Stimulated activated CD8-positive, alpha-beta memory T cell treated with anti-CD3 and anti-CD28 coated beads, Interleukin-4, amount 100 ng/mL, for 24 hours (primary cell): ENCODE data around the gene VPREB3.
A peak's percentile ranks its signal among the peaks of the same experiment; 100 is the strongest.

Experiments used
- DNase-seq: peaks from one replicate; pipeline ENCODE4 v3.0.0-alpha.2; 2020; ENCODE audit warnings: low read depth

VPREB3 gene

DNA sequence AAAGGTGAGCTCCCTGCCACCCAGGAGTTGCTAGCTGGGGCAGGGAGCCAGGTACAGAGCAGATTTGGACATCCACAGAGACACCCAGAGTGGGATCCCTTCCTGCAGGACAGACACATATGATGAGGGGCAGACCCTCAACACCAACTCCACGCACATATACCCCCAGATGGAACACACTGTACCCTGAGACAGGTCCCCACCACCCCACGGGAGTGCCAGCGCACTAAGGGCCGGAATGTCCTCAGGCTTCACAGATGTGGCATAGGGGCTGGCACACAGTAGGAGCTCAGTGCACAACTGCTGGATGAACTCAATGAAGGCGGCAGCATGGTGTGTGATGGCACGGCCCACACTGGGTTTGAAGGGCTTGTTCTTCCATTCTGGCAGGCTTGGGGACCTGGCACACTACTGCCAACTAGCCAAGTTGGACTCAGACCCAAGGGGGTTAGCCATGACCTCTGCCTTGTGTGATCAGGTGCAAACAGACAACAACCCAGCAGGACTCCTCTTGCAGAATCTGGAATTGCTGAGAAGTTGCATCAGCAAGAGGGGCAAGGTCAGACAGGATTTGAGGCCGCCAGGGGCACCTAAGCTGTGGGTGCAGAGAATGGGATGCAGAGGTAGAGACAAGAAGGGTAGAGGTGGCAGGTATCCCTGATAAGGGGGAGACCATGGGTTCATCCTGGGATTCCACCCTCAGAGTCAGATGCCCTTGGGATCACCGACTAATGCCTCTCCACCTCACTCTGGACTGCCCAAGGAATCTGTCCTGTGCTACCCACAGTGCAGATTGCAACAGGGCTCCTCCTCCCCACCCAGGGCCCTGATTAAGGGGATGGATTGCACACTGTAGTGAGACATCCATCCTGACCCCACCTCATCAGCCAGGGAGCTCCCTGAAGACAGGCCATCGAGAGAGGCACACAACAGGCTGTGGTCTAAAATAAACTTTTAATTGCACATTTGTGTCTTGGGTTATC, 11.0 kb upstream of the VPREB3 start:
- DNase-seq, result no peak

DNA sequence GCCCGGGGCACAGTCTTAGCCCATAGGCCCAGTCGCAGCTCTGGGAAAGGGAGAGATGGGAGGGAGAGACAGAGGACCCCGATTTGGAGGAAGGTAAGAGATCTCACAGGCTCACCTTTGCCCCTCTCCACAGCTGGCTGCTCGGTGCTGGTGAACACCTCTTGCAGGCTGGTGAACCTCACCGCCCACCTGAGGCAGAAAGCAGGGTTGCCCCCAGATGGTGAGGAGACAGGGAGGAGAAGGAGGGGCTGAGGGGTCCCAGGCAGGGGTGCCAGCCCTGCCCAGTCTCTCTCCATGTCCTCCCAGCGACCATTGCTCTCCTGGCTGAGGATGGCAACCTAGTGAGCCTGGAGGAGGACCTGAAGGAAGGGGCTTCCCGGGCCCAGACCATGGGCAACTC, 9.7 kb upstream of the VPREB3 start:
- no peak for DNase-seq

DNA sequence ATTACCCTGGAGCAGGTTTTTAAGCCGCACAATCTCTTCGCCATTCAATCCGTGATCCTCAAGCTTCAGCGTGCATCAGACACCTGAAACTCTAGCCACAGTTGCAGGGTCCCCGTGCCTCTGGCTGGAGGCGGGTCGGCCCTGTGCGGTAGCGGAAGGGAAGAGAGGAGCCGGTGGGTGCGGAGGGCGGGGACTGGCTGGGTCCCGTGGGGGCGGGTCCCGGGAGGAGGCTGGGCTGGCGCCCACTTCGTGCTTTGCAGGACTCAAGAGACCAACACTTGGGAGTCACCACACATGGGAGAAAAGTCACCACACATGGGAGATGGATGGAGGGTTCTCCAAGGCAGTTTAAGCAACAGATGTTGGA, 9.3 kb upstream of the VPREB3 start:
- peak; percentile 49 for DNase-seq

DNA sequence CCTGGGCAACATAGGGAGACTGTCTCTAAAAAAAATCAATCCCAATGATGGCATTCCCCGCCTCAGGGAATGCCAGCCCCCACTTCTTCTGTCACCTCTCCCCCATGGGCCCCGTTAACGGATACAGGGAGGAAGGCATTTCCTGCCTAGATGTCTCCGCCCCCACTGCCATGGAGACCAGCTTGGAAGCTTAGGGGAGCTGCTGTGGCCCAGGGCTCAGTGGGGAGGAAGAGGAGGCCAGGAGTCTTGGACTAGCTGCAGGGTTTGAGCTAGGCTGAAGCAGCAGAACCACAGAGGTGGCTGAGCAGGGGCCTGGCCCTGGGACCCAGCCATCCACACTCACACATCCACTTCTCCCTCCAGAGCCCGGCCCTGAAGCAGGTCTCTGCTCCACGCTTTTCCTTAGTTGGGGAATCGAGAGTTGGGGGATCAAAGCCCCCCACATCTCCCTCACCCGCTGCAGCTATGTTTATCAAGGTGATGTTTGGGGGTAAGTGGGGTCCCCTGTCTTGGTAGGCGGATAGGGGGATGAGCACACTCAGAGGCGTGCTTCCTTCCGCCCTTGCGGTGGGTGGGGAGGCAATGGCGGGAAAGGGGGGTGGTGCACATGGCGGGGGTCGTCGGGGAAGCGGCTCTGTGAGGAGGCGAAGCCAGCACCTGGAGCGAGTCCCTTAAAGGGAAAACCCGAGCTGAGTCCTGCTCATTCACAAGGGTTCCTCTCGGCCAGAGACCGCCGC, 8.8 kb upstream of the VPREB3 start, which contains the start of gene C22orf15:
Gene C22orf15 (plus strand): TSS at position 149 of the 737 bp plus-strand sequence. CDS start 317 bp downstream, at position 466.
- no peak for DNase-seq

DNA sequence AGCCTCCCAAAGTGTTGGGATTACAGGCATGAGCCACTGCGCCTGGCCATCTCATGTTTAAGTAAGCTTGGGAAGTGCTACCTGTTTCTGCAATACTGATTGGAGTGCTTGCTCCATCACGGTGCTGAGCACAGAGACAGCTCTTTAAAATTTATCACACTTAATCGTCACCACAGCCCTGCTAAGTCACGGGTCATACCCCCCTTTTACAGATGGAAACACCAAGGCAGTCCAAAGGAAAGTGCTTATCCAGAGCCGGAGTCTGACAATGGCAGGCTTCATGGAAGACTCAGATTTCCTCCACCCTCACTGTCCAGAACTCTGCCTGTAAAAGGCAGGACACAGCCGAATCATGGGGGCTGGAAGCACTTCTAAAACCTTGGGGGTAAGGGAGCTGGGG, 5.8 kb upstream of the VPREB3 start:
- DNase-seq, result no peak

DNA sequence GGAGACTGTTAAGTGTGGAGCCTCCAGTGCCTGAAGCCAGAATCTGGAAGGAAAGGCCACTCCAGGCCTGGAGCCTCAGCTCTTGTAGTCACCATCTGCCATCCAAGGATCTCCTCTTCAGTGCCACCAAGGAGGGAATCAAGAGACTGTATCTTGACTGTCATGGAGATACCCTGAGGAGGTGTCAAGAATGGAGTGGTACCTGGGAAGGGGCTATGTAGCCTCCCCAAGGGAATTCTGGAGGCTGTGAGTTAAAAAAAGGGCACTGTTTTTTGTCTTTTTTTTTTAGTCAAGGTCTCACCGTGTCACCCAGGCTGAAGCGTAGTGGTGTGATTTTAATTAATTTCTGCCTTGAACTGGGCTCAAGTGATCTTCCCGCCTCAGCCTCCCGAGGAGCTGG, 5.3 kb upstream of the VPREB3 start:
- DNase-seq, result no peak

DNA sequence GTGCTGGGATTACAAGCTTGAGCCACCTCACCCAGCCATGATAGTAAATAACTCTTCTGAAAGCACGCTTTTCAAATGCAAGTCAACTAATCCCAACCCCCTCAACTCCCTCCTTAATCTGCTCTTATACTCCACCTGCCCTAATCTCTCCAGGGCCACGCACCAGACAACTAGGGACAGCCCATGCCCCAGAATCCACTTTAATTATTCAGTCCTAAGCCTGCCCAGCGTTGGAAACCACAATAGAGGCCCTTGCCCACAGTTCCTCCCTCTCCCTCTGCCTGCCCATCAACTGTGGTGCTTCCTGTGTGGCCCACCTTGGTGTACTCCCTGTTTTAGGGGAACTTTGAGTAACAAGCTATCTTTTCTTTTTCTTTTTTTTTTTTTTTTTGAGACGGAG, 2.7 kb upstream of the VPREB3 start:
- no peak for DNase-seq

DNA sequence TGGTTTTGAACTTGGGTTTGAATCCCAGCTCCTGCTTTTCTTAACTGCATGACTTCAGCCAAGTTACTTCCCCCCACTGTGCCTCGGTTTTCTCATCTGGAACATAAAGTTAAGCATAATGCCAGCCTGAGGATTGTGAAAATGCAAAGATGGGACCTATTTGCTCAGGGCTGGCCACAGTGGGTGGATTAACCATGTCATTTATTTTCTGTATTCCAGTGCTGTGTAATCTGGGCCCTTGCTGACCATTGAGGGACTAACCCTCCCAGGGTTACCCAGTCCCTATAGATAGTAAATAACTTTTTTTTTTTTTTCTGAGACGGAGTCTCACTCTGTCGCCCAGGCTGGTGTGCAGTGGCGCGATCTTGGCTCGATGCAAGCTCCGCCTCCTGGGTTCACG, 1.5 kb upstream of the VPREB3 start:
- no peak for DNase-seq

DNA sequence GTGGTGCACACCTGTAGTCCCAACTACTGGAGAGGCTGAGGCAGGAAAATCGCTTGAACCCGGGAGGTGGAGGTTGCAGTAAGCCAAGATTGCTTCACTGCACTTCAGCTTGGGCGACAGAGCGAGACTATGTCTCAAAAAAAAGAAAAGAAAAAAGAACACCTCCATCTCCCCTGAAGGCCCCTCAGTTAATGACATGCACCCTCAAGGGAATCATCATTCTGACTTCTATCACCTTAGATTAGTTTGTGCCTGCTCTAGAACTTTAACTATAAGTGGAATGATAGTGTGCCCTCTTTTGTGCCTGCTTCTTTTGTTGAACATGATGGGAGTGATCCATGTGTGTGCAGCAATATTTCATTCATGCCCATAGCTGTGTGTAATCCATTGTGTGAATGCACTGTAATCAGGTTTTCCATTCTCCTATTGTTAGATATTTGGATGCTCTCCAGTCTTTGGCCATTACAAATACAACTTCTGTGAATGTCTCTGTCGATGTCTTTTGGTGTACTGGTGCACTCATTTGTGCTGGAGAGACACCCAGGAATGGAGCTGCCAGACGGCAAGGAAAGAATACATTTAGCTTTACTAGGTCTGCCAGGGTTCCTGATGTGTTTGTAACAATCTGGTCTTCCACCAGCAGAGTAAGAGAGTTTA, 883 bp upstream of the VPREB3 start:
- DNase-seq, result no peak

DNA sequence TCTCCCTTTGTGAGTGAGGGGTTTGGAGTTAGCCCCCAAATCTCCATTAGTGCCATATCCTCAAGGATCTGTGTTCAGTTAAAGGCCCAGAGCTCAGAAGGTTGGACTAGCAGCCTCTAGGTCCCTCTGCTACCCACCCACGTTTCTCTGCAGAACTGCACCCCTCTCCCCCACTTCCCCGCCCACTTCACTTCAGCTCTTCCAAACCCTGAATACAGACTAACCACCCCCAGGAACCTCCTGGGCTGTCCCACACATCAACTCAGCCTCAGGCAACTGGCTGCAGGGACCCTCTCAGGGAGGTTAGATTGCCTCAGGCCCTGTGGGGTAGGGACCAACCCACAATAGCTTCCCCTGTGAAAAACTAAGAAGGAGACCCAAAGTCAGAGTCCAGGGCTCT, 840 bp downstream of the VPREB3 start:
- DNase-seq, result no peak

DNA sequence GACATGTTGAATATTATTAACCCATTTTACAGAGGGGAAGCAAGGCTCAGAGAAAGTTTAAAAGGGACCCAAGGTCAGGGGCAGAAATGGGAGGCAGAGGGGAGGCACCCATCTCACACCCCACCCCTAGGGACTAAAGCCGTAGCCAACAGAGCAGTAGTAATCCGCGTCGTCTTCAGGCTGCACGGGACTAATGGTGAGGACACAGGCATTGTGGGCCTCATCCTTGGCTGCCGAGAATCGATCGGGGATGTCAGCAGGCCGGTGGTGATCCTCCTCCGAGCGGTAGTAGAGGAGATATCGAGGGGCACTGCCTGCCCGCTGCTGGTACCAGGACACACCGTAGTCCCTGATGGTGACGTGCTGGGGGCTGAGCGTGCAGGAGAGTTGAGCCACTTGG, 1.5 kb downstream of the VPREB3 start:
- DNase-seq, result no peak

DNA sequence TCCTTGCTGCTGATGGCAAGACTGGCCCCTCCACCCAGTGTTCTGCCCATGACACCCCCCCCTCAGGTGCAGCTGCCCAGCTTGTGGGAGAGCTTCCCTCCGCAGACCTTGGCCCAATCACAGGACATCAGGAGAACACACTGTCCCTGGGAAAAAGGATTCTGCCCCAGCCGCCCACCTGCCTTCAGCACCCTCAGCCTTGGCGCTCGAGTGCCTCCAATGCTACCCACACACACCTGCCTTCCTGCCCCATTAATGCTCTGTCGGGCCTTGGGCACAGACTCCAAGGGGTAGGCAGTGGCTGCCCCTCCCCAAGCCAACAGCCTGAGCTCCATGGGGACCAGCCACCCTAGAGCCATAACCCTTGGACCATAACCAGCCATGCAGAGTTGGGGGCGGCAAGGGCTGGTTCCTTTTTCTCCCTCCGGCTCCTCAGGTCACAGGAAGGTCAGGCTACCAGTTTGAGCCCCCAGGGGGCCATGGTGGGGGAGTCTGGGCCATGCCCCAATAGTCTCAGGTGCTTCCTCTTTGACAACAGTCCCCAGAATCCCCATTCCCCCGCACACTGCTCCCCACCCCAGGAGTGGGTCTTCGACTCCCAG, 2.0 kb downstream of the VPREB3 start:
- no peak for DNase-seq

DNA sequence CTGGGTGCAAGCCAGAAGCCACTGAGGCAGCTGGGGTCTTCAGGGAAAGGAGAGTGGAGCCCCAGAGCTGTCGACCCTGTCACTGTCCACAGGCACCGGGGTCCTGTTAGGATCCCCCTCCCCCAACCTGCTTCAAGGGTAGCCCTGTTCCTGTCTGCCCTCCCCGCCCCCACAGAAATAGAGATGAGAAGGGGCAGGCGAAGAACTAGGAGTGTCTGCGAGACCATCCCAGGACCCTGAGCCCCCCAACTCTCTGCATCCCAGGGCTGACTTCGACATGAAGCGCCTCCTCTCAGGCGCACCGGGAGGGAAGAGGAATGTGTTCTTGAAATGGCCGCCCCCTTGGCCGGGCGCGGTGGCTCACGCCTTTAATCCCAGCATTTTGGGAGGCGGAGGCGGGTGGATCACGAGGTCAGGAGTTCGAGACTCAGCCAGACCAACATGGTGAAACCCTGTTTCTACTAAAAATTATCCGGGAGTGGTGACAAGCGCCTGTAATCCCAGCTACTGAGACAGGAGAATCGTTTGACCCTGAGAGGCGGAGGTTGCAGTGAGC, 2.7 kb downstream of the VPREB3 start:
- DNase-seq, result no peak

DNA sequence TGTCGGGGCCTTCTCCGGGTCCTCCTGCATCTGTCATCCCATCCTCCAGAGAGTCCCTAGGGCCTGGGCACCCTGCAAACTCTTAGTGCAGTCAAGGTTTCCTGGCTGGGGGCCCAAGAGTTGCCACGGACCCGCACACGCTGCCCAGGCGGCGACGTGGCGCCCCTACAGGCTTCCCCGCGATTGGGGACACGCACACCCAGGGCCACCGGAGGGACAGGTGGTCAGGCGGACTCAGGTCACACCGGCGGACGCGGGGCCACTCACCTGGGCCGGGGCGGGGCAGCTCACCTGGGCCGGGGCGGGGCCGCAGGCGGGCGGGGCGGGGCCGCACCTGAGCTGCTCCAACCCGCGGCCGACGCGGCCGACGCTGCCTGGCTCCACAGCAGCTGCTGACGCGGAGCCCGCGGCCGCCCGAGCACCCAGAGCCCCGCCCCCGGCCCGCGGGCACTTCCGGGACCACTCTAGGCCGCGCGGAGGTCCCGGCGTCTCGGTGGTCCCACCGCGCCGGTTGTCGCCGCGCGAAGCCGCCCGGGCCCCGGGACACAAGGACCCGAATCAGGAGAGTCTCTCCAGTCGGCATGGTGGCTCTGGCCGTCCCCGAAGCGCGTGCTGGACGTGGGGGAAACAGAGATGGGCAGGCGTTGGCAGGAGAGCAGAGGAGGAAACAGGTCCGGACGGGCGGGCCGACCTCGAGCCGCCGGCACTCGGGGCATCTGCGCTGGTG, 3.3 kb downstream of the VPREB3 start, which contains the start of gene ZNF70:
Gene ZNF70 (minus strand): TSS at position 399 of the 727 bp plus-strand sequence. CDS start 5,972 bp downstream, outside the sequence.
- DNase-seq, result peak; percentile 81

DNA sequence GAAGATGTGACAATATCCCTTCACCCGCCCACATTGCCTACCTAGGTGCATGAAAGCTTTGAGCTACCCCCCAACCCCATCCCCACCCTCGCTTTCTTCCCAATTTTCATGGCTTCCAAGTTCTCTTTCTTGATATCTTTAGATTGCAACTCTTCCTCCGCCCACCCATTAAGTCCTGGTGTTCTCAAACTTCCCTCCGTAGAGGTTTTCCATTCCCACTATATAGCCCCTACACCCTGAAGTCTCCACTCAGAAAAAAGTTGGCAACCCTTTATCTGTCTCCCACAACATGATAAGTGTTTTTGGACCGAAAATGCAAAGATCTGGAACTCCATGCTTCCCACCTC, 3.9 kb downstream of the VPREB3 start:
- no peak for DNase-seq

DNA sequence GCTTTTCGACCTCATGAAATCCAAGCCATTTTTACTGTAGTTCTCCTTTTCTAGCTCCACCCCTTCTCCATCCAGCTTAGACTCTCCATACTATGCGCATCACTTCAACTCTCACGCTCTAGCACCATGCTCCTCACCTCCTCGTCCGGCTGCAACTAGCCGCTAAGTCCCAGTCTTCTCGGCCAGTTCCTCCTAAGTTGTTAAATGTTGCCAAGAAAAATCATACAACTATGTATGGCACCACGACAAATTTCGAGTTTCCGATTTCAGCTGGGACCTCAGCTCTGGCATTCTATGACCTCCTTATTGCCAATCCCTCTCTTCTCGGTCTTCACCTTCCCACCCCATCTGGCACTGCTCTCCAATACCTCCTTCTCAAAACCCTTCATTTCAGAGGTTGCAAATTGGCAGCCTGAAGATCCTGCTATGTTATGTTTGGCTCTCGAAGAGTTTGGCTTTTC, 4.4 kb downstream of the VPREB3 start:
- no peak for DNase-seq

DNA sequence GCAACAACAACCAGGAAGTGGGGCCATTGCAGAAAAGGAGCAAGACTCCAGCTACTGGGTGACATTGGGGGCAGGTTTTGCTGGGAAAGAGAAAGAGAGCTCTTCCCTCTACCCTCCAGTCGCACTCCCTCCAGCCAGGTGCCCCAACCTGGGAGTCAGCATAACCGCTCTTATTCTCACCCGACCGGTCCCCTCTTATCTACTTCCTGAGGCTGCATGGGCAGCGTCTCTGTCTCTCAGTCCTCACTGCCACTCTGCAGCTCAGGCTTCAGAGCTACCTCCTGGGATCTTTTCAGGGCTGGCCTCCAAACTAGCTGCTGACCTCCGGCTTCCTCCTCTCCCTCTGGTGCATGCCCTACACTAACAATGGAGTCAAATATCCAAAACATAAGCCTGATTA, 8.4 kb downstream of the VPREB3 start:
- DNase-seq, result no peak

DNA sequence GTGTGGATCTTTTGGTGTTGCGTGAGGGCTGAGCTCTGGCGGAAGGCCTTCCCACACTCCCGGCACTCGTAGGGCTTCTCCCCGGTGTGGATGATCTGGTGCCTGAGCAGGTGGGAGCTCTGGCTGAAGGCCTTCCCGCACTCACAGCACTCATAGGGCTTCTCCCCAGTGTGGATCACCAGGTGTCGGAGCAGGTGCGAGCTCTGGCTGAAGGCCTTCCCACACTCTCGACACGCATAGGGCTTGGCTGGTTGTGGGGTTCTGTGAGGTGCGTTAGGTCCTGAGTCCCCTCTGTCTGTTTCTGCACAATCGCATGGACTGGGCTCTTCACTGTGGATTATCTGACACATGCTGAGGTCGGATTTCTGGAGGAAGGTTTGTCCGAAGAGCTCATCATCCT, 9.7 kb downstream of the VPREB3 start:
- DNase-seq, result no peak

DNA sequence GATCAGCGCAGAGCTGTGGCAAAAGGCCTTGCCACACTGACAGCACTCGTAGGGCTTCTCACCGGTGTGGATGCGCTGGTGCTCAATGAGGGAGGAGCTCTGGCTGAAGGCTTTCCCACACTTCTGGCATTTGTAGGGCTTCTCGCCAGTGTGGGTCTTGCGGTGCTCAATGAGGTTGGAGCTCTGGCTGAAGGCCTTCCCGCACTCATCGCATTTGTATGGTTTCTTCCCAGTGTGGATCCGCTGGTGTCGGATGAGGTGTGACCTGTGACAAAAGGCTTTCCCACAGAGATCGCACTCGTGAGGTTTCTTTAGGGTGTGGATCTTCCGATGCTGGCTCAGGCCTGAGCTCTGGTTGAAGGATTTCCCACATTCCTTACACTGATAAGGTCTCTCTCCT, 10.2 kb downstream of the VPREB3 start:
- DNase-seq, result no peak

DNA sequence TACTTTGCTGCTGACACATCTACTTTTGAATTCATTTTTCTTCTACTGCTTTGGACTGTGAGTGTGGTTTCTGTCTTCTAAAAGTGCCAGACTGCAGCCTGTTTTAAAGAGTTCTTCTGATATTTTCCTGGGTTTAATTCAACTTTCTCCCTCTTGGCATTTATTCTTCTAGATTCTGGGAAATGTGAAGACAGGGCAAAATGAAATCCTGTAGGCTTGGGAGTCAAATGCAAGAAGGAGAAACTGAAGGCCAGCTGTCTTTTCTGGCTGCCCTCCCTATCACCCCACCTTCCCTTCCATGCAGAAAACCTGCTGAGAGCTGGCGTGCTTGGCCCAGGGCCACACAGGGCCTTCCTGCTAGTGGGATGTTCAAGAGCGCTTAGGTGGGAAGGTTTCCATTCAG, 10.9 kb downstream of the VPREB3 start:
- no peak for DNase-seq
